Testis (tissue), 2 donors: Measurements from ENCODE around the gene LCN15.

ENCODE experiments used
- POLR2A ChIP-seq: fragments of 450-650 bp; IDR thresholded peaks from one replicate; pipeline ENCODE4 v1.6.1; 2017; ENCODE audit warnings: antibody characterized with exemption, mild to moderate bottlenecking, moderate library complexity
- TF ChIP-seq, protein P1 (sequence below), 3 experiments: fragments of 450-650 bp in 2 of 3; fragments of 200-600 bp in 1 of 3; sonication (generic) in 1 of 3; IDR thresholded peaks; one replicate each; pipeline ENCODE4 v1.5.1; 2016 to 2019; ENCODE audit warnings: antibody characterized with exemption in 3 of 3, mild to moderate bottlenecking in 2 of 3, moderate library complexity in 1 of 3

DNA sequence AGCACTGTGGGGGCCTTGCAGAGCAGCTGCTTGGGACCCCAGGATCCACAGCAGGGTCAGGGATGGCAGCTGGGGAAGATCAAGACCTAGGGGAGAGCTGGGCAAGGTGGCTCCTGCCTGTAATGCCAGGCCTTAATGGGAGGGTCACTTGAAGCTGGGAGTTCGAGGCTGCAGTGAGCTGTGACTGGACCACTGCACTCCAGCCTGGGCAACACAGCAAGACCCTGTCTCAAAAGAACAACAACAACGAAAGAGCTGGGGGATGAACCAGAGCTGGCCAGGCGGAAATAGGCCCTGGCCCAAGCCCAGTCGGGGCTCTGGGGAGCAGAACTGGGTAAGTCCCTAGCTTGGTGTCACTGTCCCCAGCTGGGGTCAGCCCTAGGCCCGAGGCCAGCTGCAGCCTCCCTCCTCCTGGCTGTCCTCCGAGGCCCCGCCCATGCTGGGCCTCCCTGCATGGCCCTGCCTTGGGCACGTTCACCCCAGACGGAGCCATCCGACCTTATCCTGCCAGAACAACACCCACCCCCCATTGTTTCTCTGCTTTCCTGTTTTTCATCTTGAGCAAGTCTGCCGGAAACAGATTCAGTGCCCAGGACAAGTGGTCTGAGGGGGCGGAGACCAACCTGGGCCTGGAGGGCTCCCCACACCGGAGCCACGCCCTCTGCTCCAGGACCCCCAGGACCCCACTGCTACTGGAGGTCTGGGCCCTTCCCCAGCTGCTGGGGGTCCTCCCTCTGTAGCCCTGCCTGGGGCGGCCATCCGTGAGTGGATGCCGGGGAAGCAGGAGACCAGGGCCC lies 50.0 kb downstream of the LCN15 start:
- TF ChIP-seq, protein P1, sequence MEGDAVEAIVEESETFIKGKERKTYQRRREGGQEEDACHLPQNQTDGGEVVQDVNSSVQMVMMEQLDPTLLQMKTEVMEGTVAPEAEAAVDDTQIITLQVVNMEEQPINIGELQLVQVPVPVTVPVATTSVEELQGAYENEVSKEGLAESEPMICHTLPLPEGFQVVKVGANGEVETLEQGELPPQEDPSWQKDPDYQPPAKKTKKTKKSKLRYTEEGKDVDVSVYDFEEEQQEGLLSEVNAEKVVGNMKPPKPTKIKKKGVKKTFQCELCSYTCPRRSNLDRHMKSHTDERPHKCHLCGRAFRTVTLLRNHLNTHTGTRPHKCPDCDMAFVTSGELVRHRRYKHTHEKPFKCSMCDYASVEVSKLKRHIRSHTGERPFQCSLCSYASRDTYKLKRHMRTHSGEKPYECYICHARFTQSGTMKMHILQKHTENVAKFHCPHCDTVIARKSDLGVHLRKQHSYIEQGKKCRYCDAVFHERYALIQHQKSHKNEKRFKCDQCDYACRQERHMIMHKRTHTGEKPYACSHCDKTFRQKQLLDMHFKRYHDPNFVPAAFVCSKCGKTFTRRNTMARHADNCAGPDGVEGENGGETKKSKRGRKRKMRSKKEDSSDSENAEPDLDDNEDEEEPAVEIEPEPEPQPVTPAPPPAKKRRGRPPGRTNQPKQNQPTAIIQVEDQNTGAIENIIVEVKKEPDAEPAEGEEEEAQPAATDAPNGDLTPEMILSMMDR (IDR thresholded peaks at IDR 0.05) = no peak
- no peak for TF ChIP-seq POLR2A
